HG03558 (cell line): ENCODE results near the gene GATAD2A.
"Not testable (repeated sequence)": the region's sequence is repeated elsewhere in the genome, so short reads cannot be mapped to it uniquely, and the experiment has no call there.

ENCODE experiments used
- ATAC-seq: cut with Tn5 transposase; IDR thresholded peaks from one replicate; pipeline ENCODE4 v1.9.1; 2021; ENCODE audit warnings: moderate number of reproducible peaks; ENCODE audit not compliant: unreplicated experiment; ENCODE audit errors: extremely low read depth

The GATAD2A gene

GRCh38 chr19:19404879-19405860 is at the start of gene GATAD2A:
GATAD2A (plus strand) TSS chr19:19405675; CDS start chr19:19465346, 59,671 bp downstream.
- ATAC-seq: peak; percentile 41

- no peak for ATAC-seq
Measured at GRCh38 chr19:19356500-19356899, 49.0 kb upstream of the GATAD2A start.

- no peak for ATAC-seq
Measured at GRCh38 chr19:19356901-19357566, 48.4 kb upstream of the GATAD2A start.

GRCh38 chr19:19361075-19361594 is 44.3 kb upstream of the GATAD2A start:
- ATAC-seq: peak; percentile 36

GRCh38 chr19:19362075-19362474 is 43.4 kb upstream of the GATAD2A start:
- ATAC-seq: no peak

- ATAC-seq: peak; percentile 59
Measured at GRCh38 chr19:19366434-19367396, 38.8 kb upstream of the GATAD2A start.

GRCh38 chr19:19368087-19368486 is 37.4 kb upstream of the GATAD2A start:
- ATAC-seq: no peak

- no peak for ATAC-seq
Measured at GRCh38 chr19:19371059-19371458, 34.4 kb upstream of the GATAD2A start.

GRCh38 chr19:19372656-19373416 is 32.6 kb upstream of the GATAD2A start:
- no peak for ATAC-seq

- ATAC-seq: no peak
Measured at GRCh38 chr19:19379527-19379926, 25.9 kb upstream of the GATAD2A start.

GRCh38 chr19:19380316-19380715 is 25.2 kb upstream of the GATAD2A start:
- ATAC-seq: not testable (repeated sequence)

GRCh38 chr19:19381007-19381926 is 24.2 kb upstream of the GATAD2A start:
- no peak for ATAC-seq

GRCh38 chr19:19382118-19382517 is 23.4 kb upstream of the GATAD2A start:
- ATAC-seq: no peak

- ATAC-seq: no peak
Measured at GRCh38 chr19:19384486-19384885, 21.0 kb upstream of the GATAD2A start.

- ATAC-seq: peak; percentile 87
Measured at GRCh38 chr19:19385131-19385895, 20.2 kb upstream of the GATAD2A start.

GRCh38 chr19:19385896-19386869 is 19.3 kb upstream of the GATAD2A start:
- ATAC-seq: peak; percentile 3
